GM12878 (cell line): ENCODE measurements around the gene HLA-DPB1. TPM values are rescaled to one million over a fixed set of nuclear protein-coding genes. Genes with fewer than 3 reads are reported as not detected.

Experiments
- ATAC-seq: fragments of 200-7000 bp; cut with Tn5 transposase; 3 replicates; pipeline ENCODE4 v1.9.1; 2020; ENCODE audit warnings: mild to moderate bottlenecking, moderate library complexity
- BruUV-seq: library from RNA; stranded (reverse); fragments of 400-500 nt; replicated peaks from 2 replicates; lab custom pipeline; 2021; lab: Mats Ljungman, UMichigan
- CTCF ChIA-PET: fragments of 300-600 bp; sonication (Branson Sonifier 250); formaldehyde crosslinking; extraction: SDS; loops from one replicate; lab custom pipeline; 2021; ENCODE audit warnings: inconsistent platforms; lab: Yijun Ruan, JAX
- POLR2A ChIA-PET: fragments of 350-600 bp; formaldehyde crosslinking; extraction: SDS; loops from one replicate; lab custom pipeline; 2021; ENCODE audit warnings: inconsistent platforms; lab: Charles Lee
- RAD21 ChIA-PET: fragments of 300-600 bp; sonication (Branson Sonifier 250); formaldehyde crosslinking; loops from one replicate; lab custom pipeline; 2023; ENCODE audit warnings: antibody characterized with exemption; ENCODE audit not compliant: unreplicated experiment; lab: Charles Lee
- SMC1A ChIA-PET: fragments of 300-600 bp; sonication (Branson Sonifier 250); formaldehyde crosslinking; loops from one replicate; lab custom pipeline; 2023; ENCODE audit not compliant: unreplicated experiment, uncharacterized antibody; lab: Charles Lee
- DNase-seq: peaks from one replicate; pipeline ENCODE4 v3.0.0-alpha.2; 2011; ENCODE audit warnings: low read depth, low spot score
- FAIRE-seq: peaks from 3 replicates; lab custom pipeline; 2011; peaks lifted over from hg19 to GRCh38; lab: Jason Lieb, UNC
- H2AFZ ChIP-seq: 2 replicates; pipeline ENCODE4 v1.6.0; 2011; ENCODE audit warnings: low read depth, low read length, control low read depth; ENCODE audit not compliant: control insufficient read depth
- H3K27ac ChIP-seq: 2 replicates; pipeline ENCODE4 v1.5.1; 2011; ENCODE audit warnings: control low read depth; ENCODE audit not compliant: control insufficient read depth, insufficient read depth
- H3K27me3 ChIP-seq, 2 experiments: replicated peaks in 1 of 2; 2 replicates each; pipeline versions ENCODE4 v1.6.0 to v1.6.1; 2011; ENCODE audit warnings: low read length in 1 of 2; ENCODE audit not compliant: control insufficient read depth in 2 of 2, insufficient read depth in 2 of 2
- H3K36me3 ChIP-seq, 2 experiments: 2 replicates each; pipeline ENCODE4 v1.5.1; 2011; ENCODE audit warnings: low read length in 1 of 2; ENCODE audit not compliant: control insufficient read depth in 2 of 2, insufficient read depth in 2 of 2
- H3K4me1 ChIP-seq: 2 replicates; pipeline ENCODE4 v1.6.1; 2011; ENCODE audit warnings: mild to moderate bottlenecking, low read length, moderate library complexity, mixed read lengths; ENCODE audit not compliant: control insufficient read depth, insufficient read depth
- H3K4me2 ChIP-seq: 2 replicates; pipeline ENCODE4 v1.6.0; 2011; ENCODE audit warnings: control low read depth; ENCODE audit not compliant: control insufficient read depth, insufficient read depth
- H3K4me3 ChIP-seq: fragments of 200-600 bp; sonication (generic); 2 replicates; pipeline ENCODE4 v1.5.1; 2016
- H3K79me2 ChIP-seq: 2 replicates; pipeline ENCODE4 v1.6.0; 2011; ENCODE audit warnings: low read length; ENCODE audit not compliant: control insufficient read depth, insufficient read depth
- H3K9ac ChIP-seq: 2 replicates; pipeline ENCODE4 v1.8.0; 2011; ENCODE audit warnings: low read length, control low read depth, mixed read lengths; ENCODE audit not compliant: control insufficient read depth, insufficient read depth
- H3K9me3 ChIP-seq: replicated peaks from 3 replicates; pipeline ENCODE4 v1.5.1; 2011; ENCODE audit warnings: mild to moderate bottlenecking, low read length; ENCODE audit not compliant: control insufficient read depth, insufficient read depth
- H4K20me1 ChIP-seq: 2 replicates; pipeline ENCODE4 v1.6.0; 2011; ENCODE audit not compliant: control insufficient read depth, insufficient read depth
- EED ChIP-seq: sonication (generic); IDR thresholded peaks from 2 replicates; pipeline ENCODE4 v1.6.1; 2016; ENCODE audit warnings: antibody characterized with exemption, low read depth
- EGR1 ChIP-seq, 2 experiments: IDR thresholded peaks; 1 replicate in 1 of 2; 2 replicates in 1 of 2; pipeline ENCODE4 v1.6.1; 2011 to 2012; ENCODE audit warnings: low read depth in 2 of 2, low read length in 2 of 2, borderline replicate concordance in 1 of 2, mild to moderate bottlenecking in 1 of 2, moderate library complexity in 1 of 2
- EP300 ChIP-seq, 2 experiments: fragments of 150-350 bp in 1 of 2; IDR thresholded peaks; 2 replicates each; pipeline ENCODE4 v1.6.1; 2011 to 2012; ENCODE audit warnings: low read depth in 2 of 2, low read length in 2 of 2, borderline replicate concordance in 1 of 2, improper control_type of control experiment in 1 of 2, inconsistent platforms in 1 of 2; ENCODE audit not compliant: control insufficient read depth in 1 of 2
- GABPA ChIP-seq: IDR thresholded peaks from 2 replicates; pipeline ENCODE4 v1.6.1; 2014; ENCODE audit warnings: antibody characterized with exemption, low read depth, mild to moderate bottlenecking, inconsistent platforms
- IKZF1 ChIP-seq: fragments of 450-650 bp; conservative IDR thresholded peaks from 2 replicates; pipeline ENCODE4 v1.6.1; 2017; ENCODE audit warnings: antibody characterized with exemption, mild to moderate bottlenecking
- KLF5 ChIP-seq: fragments of 450-650 bp; IDR thresholded peaks from 2 replicates; pipeline ENCODE4 v1.6.1; 2014; ENCODE audit warnings: mild to moderate bottlenecking; ENCODE audit not compliant: partially characterized antibody
- NFYA ChIP-seq: IDR thresholded peaks from 2 replicates; pipeline ENCODE4 v1.6.1; 2011; ENCODE audit warnings: low read depth, mild to moderate bottlenecking, low read length, improper control_type of control experiment, borderline replicate concordance
- NFYB ChIP-seq: IDR thresholded peaks from 2 replicates; pipeline ENCODE4 v1.6.1; 2011; ENCODE audit warnings: low read depth, mild to moderate bottlenecking, low read length, improper control_type of control experiment, moderate library complexity; ENCODE audit not compliant: insufficient read depth
- PAX5 ChIP-seq: IDR thresholded peaks from 2 replicates; pipeline ENCODE4 v1.6.1; 2011; ENCODE audit warnings: low read depth, low read length, borderline replicate concordance
- RELA ChIP-seq: fragments of 450-650 bp; IDR thresholded peaks from 2 replicates; pipeline ENCODE4 v1.8.0; 2014; ENCODE audit warnings: borderline replicate concordance; ENCODE audit not compliant: partially characterized antibody
- SREBF2 ChIP-seq: IDR thresholded peaks from 2 replicates; pipeline ENCODE4 v1.6.1; 2012; ENCODE audit warnings: mild to moderate bottlenecking, low read length
- STAT3 ChIP-seq: IDR thresholded peaks from 2 replicates; pipeline ENCODE4 v1.6.1; 2011; ENCODE audit warnings: low read depth, low read length, improper control_type of control experiment
- TAF1 ChIP-seq: IDR thresholded peaks from 2 replicates; pipeline ENCODE4 v1.6.1; 2011; ENCODE audit warnings: mild to moderate bottlenecking, low read depth, low read length, borderline replicate concordance
- TARDBP ChIP-seq: IDR thresholded peaks from 2 replicates; pipeline ENCODE4 v1.6.1; 2016; ENCODE audit warnings: borderline replicate concordance
- WGBS: methylation state at CpG from one replicate; pipeline ENCODE4 v1.1.6; 2016; ENCODE audit warnings: low lambda C conversion rate; ENCODE audit not compliant: insufficient replicate concordance, insufficient coverage; ENCODE audit errors: missing lambda C conversion rate; 5-methylcytosine and 5-hydroxymethylcytosine counted together
- in situ Hi-C: fragments of 300-500 bp; cut with MboI; formaldehyde crosslinking; loops from 9 replicates; pipeline ENCODE4 v1.14.3; 2018; ENCODE audit warnings: mixed read lengths
- intact Hi-C: fragments of 100-400 bp; cut with micrococcal nuclease; formaldehyde crosslinking; loops from one replicate; pipeline ENCODE4 v1.14.2; 2022; ENCODE audit not compliant: unreplicated experiment
- polyA plus RNA-seq, 11 experiments: library from polyadenylated mRNA; depleted of rRNA in 4 of 11; unstranded in 6 of 11; stranded (reverse) in 5 of 11; fragments of >200 nt; fragmentation: Nextera tagmentation in 4 of 11; fragmentation: Illumina TruSeq in 1 of 11; extraction: Ambion mirVana in 4 of 11; extraction: Trizol in 1 of 11; gene quantifications; 1 replicate in 1 of 11; 2 replicates in 10 of 11; pipeline versions ENCODE4 v1.2.1 to v1.2.3, GENCODE V29; 2011 to 2016; ENCODE audit warnings: inconsistent platforms in 2 of 11, missing spikeins in 2 of 11, low read depth in 1 of 11
- total RNA-seq, 4 experiments: library from RNA; depleted of rRNA in 3 of 4; stranded (reverse); fragments of >200 nt in 3 of 4; fragmentation: Illumina TruSeq in 1 of 4; extraction: Trizol in 1 of 4; gene quantifications; 2 replicates each; pipeline versions ENCODE4 v1.2.1 to v1.2.3, GENCODE V29; 2013 to 2021
- TF ChIP-seq, protein P1 (sequence below): fragments of 450-650 bp; formaldehyde crosslinking; IDR thresholded peaks from 2 replicates; pipeline ENCODE4 v1.4.0; 2020; ENCODE audit warnings: mild to moderate bottlenecking, moderate library complexity
- TF ChIP-seq, protein P2 (sequence below): fragments of 450-650 bp; conservative IDR thresholded peaks from 2 replicates; pipeline ENCODE4 v1.6.1; 2017; ENCODE audit warnings: mild to moderate bottlenecking, moderate library complexity
- TF ChIP-seq, protein P3 (sequence below): fragments of 450-650 bp; IDR thresholded peaks from 2 replicates; pipeline ENCODE4 v1.6.1; 2017; ENCODE audit warnings: borderline replicate concordance

Gene HLA-DPB1
- total and polyA plus RNA-seq, 10 of the 15 experiments (the other 5 are each of a cell fraction or from before 2014, with no cell fraction given) = 101 to 675 (median 352) TPM

GRCh38 chr6:33136310-33136900 lies 60.6 kb downstream of the HLA-DPB1 start:
- ChIA-PET CTCF (interaction anchor here (0.7 to 14.5 kb wide), 9 partner anchors 11 to 139 kb away, joined by 3 to 266 read pairs (median 5); no protein-coding TSS in a partner anchor), SMC1A (interaction anchor here (0.9 to 5.8 kb wide), 11 partner anchors 8 to 122 kb away, joined by 3 to 39 read pairs (median 4); no protein-coding TSS in a partner anchor), RAD21 (interaction anchor here (0.8 to 1.7 kb wide), 6 partner anchors 12 to 112 kb away, joined by 3 to 5 read pairs (median 4); no protein-coding TSS in a partner anchor), POLR2A (interaction anchor here (0.6 to 1.7 kb wide), 4 partner anchors 9 to 165 kb away, joined by 3 to 5 read pairs (median 3); no protein-coding TSS in a partner anchor)
- H3K4me2 ChIP-seq = no peak overlapping the region
- H3K9me3 ChIP-seq = no peaks in the 10 kb centered on the region
- no peaks in the 10 kb centered on the region for H4K20me1 ChIP-seq
- H3K9ac ChIP-seq = no peak overlapping the region
- intact Hi-C loops (no loop called here), in situ Hi-C loops (no loop called here)
- H3K27ac ChIP-seq = no peak overlapping the region
- no TSS peak for BruUV-seq
- ATAC-seq = no peak
- no peak for DNase-seq
- H2AFZ ChIP-seq = no peak overlapping the region
- H3K36me3 ChIP-seq = no peaks in the 10 kb centered on the region
- no peak for FAIRE-seq
- H3K4me1 ChIP-seq = peaks cover 5% of the 10 kb centered on the region; the same call in 1 of the 2 replicates
- TF ChIP-seq NFYB (no peak), GABPA (no peak), NFYA (no peak), KLF5 (no peak), SREBF2 (no peak), STAT3 (no peak), PAX5 (no peak), TARDBP (no peak), EP300 (IDR thresholded peaks at IDR 0.05; ENCODE audit: borderline replicate concordance in 1 of 2, control insufficient read depth in 1 of 2, low read depth in 2 of 2, low read length in 2 of 2) (no peak), RELA (no peak), IKZF1 (no peak), TAF1 (no peak), EED (no peak), EGR1 (IDR thresholded peaks at IDR 0.05; ENCODE audit: borderline replicate concordance in 1 of 2, low read depth in 2 of 2, low read length in 2 of 2) (no peak)
- TF ChIP-seq, protein P1, sequence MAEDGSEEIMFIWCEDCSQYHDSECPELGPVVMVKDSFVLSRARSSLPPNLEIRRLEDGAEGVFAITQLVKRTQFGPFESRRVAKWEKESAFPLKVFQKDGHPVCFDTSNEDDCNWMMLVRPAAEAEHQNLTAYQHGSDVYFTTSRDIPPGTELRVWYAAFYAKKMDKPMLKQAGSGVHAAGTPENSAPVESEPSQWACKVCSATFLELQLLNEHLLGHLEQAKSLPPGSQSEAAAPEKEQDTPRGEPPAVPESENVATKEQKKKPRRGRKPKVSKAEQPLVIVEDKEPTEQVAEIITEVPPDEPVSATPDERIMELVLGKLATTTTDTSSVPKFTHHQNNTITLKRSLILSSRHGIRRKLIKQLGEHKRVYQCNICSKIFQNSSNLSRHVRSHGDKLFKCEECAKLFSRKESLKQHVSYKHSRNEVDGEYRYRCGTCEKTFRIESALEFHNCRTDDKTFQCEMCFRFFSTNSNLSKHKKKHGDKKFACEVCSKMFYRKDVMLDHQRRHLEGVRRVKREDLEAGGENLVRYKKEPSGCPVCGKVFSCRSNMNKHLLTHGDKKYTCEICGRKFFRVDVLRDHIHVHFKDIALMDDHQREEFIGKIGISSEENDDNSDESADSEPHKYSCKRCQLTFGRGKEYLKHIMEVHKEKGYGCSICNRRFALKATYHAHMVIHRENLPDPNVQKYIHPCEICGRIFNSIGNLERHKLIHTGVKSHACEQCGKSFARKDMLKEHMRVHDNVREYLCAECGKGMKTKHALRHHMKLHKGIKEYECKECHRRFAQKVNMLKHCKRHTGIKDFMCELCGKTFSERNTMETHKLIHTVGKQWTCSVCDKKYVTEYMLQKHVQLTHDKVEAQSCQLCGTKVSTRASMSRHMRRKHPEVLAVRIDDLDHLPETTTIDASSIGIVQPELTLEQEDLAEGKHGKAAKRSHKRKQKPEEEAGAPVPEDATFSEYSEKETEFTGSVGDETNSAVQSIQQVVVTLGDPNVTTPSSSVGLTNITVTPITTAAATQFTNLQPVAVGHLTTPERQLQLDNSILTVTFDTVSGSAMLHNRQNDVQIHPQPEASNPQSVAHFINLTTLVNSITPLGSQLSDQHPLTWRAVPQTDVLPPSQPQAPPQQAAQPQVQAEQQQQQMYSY (CRISPR knock-in tag) = no peak
- TF ChIP-seq, protein P2, sequence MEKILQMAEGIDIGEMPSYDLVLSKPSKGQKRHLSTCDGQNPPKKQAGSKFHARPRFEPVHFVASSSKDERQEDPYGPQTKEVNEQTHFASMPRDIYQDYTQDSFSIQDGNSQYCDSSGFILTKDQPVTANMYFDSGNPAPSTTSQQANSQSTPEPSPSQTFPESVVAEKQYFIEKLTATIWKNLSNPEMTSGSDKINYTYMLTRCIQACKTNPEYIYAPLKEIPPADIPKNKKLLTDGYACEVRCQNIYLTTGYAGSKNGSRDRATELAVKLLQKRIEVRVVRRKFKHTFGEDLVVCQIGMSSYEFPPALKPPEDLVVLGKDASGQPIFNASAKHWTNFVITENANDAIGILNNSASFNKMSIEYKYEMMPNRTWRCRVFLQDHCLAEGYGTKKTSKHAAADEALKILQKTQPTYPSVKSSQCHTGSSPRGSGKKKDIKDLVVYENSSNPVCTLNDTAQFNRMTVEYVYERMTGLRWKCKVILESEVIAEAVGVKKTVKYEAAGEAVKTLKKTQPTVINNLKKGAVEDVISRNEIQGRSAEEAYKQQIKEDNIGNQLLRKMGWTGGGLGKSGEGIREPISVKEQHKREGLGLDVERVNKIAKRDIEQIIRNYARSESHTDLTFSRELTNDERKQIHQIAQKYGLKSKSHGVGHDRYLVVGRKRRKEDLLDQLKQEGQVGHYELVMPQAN = no peak
- TF ChIP-seq, protein P3, sequence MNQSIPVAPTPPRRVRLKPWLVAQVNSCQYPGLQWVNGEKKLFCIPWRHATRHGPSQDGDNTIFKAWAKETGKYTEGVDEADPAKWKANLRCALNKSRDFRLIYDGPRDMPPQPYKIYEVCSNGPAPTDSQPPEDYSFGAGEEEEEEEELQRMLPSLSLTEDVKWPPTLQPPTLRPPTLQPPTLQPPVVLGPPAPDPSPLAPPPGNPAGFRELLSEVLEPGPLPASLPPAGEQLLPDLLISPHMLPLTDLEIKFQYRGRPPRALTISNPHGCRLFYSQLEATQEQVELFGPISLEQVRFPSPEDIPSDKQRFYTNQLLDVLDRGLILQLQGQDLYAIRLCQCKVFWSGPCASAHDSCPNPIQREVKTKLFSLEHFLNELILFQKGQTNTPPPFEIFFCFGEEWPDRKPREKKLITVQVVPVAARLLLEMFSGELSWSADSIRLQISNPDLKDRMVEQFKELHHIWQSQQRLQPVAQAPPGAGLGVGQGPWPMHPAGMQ = no peak
- TF ChIP-seq, all 136 proteins: peak for 0
- Histone ChIP-seq H3K27me3 (no peaks in the 10 kb centered on the region), H3K79me2 (no peaks in the 10 kb centered on the region), H3K4me3 (no peak overlapping the region)
- WGBS = 63% methylated on average over 4 of the region's 4 CpGs
